RWPE2 (cell line): ENCODE measurements around the gene STAT2.

Experiments
- ATAC-seq: fragments of 200-7000 bp; cut with Tn5 transposase; 3 replicates; pipeline ENCODE4 v1.9.1; 2021; ENCODE audit warnings: low read depth
- DNase-seq: peaks from one replicate; pipeline ENCODE4 v3.0.0-alpha.2; 2020; ENCODE audit warnings: low spot score
- H3K27ac ChIP-seq: fragments of 450-650 bp; 2 replicates; pipeline ENCODE4 v1.5.1; 2017; ENCODE audit warnings: mild to moderate bottlenecking; ENCODE audit not compliant: poor library complexity, severe bottlenecking
- H3K27me3 ChIP-seq: fragments of 250-450 bp; sonication (Bioruptor Pico); 2 replicates; pipeline ENCODE4 v1.5.1; 2021; ENCODE audit warnings: mild to moderate bottlenecking, moderate library complexity; ENCODE audit not compliant: insufficient read depth, poor library complexity, severe bottlenecking
- H3K36me3 ChIP-seq: fragments of 250-450 bp; sonication (Bioruptor Pico); 2 replicates; pipeline ENCODE4 v1.5.1; 2020; ENCODE audit warnings: low read depth, mild to moderate bottlenecking, moderate library complexity
- H3K4me1 ChIP-seq: fragments of 250-450 bp; sonication (Bioruptor Pico); 2 replicates; pipeline ENCODE4 v1.5.1; 2021; ENCODE audit warnings: mild to moderate bottlenecking, moderate library complexity; ENCODE audit not compliant: insufficient read depth, poor library complexity, severe bottlenecking
- H3K4me3 ChIP-seq: fragments of 250-450 bp; sonication (Bioruptor Pico); 2 replicates; pipeline ENCODE4 v1.5.1; 2021; ENCODE audit warnings: mild to moderate bottlenecking, moderate library complexity; ENCODE audit not compliant: severe bottlenecking
- H3K9me3 ChIP-seq: fragments of 250-450 bp; sonication (Bioruptor Pico); 2 replicates; pipeline ENCODE4 v1.5.1; 2021; ENCODE audit warnings: mild to moderate bottlenecking, moderate library complexity; ENCODE audit not compliant: severe bottlenecking
- TF ChIP-seq, protein P1 (sequence below): fragments of 450-650 bp; IDR thresholded peaks from one replicate; pipeline ENCODE4 v1.5.1; 2017; ENCODE audit warnings: mild to moderate bottlenecking, moderate library complexity; ENCODE audit not compliant: poor library complexity, severe bottlenecking

Gene STAT2

DNA sequence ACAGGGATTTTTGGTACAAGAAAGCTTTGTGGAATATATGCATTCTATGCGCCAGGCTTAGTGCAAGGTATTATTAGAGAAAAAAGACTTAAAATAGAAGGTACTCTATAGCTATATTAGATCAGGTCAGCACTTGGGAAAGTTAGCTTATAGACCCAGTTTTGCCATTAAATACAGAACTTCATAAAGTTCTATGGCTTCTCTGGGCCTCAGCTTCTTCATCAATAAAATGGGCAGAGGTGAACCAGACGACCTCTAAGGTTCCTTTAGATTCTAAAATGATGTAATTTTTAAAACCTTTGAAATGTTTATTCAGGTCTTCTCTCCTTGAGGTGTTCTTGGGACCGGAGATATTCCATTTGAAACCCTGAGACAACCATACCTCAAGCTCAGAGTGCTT lies 51.2 kb downstream of the STAT2 start:
- no peak for ATAC-seq

DNA sequence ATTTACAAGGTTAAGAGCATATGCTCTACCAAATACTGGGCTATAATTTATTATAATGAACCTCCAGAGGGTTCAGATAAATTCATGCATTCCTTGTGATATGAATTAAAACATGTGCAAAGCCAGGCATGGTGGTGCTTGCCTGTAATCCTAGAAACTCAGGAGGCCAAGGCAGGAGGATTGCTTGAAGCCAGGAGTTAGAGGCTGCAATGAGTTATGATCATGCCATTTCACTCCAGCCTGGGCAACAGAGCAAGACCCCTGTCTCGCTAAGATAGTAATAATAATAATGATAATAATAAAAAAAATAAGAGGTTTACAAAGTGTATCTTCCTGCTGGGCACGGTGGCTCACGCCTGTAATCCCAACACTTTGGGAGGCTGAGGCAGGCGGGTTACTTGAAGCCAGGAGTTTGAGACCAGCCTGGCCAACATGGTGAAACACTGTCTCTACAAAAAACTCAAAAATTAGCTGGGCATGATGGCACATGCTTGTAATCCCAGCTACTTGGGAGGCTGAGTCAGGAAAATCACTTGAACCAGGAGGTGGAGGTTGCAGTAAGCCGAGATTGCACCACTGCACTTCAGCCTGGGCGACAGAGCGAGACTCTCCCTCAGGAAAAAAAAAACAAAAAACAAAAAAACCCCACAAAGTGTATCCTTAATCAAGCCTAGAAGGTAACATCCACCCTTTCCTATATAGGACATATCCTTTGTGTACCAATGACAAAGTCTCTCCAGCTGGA lies 52.5 kb downstream of the STAT2 start:
- H3K27ac ChIP-seq: no peak overlapping the region
- DNase-seq (no peak), ATAC-seq (no peak)
- no peaks in the 10 kb centered on the region for H3K9me3 ChIP-seq
- TF ChIP-seq, protein P1, sequence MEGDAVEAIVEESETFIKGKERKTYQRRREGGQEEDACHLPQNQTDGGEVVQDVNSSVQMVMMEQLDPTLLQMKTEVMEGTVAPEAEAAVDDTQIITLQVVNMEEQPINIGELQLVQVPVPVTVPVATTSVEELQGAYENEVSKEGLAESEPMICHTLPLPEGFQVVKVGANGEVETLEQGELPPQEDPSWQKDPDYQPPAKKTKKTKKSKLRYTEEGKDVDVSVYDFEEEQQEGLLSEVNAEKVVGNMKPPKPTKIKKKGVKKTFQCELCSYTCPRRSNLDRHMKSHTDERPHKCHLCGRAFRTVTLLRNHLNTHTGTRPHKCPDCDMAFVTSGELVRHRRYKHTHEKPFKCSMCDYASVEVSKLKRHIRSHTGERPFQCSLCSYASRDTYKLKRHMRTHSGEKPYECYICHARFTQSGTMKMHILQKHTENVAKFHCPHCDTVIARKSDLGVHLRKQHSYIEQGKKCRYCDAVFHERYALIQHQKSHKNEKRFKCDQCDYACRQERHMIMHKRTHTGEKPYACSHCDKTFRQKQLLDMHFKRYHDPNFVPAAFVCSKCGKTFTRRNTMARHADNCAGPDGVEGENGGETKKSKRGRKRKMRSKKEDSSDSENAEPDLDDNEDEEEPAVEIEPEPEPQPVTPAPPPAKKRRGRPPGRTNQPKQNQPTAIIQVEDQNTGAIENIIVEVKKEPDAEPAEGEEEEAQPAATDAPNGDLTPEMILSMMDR: no peak
- no peaks in the 10 kb centered on the region for H3K27me3 ChIP-seq
- H3K4me1 ChIP-seq: no peaks in the 10 kb centered on the region
- no peak overlapping the region for H3K4me3 ChIP-seq
- peaks cover 54% of the 10 kb centered on the region for H3K36me3 ChIP-seq

More for the DNA sequence above, 51.2 kb downstream of the STAT2 start:
- no peak for DNase-seq
- no peak overlapping the region for H3K4me3 ChIP-seq
- TF ChIP-seq, protein P1: no peak
- no peaks in the 10 kb centered on the region for H3K4me1 ChIP-seq
- no peaks in the 10 kb centered on the region for H3K9me3 ChIP-seq
- H3K36me3 ChIP-seq: peaks cover 62% of the 10 kb centered on the region
- no peak overlapping the region for H3K27ac ChIP-seq
- no peaks in the 10 kb centered on the region for H3K27me3 ChIP-seq

DNA sequence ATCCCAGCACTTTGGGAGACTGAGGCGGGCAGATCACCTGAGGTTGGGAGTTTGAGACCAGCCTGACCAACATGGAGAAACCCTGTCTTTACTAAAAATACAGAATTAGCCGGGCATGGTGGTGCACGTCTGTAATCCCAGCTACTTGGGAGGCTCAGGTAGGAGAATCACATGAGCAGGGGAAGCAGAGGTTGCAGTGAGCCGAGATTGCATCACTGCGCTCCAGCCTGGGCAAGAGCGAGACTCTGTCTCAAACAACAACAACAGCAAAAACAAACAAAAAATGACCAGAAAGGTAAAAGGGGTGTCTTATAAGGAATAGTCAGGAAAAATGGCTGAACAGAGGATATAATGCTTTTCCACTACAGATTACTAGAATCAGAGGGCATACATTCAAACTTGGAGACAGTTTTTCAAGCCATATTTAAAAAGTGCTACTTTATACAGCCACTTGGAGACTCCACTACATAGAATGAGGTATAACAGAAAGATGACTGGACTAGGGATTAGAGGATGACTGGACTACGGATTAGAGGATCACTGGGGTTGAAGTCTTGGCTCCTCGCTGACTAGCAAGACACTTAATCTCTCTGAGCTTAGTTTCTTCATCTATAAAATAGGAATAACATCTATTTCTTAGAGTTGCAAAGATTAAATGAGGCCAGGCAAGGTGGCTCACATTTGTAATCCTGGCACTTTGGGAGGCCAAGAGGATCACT lies 54.9 kb downstream of the STAT2 start:
- TF ChIP-seq, protein P1: no peak
- H3K9me3 ChIP-seq: no peaks in the 10 kb centered on the region
- ATAC-seq: no peak
- H3K4me1 ChIP-seq: peaks cover 4% of the 10 kb centered on the region
- no peak for DNase-seq
- no peak overlapping the region for H3K4me3 ChIP-seq
- no peaks in the 10 kb centered on the region for H3K27me3 ChIP-seq
- H3K36me3 ChIP-seq: peaks cover 41% of the 10 kb centered on the region
- H3K27ac ChIP-seq: no peak overlapping the region

DNA sequence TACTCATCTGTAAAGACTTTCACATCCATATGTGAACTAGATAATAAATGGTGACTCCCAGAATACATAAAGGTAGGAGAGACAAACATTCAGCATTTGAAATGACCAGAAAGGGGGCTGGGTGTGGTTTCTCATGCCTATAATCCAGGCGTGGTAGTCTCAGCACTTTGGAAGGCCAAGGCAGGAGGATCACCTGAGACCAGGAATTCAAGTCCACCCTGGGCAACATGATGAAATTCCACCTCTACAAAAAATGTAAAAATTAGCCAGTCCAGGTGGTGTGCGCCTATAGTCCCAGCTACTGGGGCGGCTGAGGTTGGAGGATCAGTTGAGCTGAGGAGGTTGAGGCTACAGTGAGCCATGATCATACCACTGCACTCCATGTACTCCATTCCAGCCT lies 55.6 kb downstream of the STAT2 start:
- no peak overlapping the region for H3K4me3 ChIP-seq
- no peaks in the 10 kb centered on the region for H3K27me3 ChIP-seq
- no peaks in the 10 kb centered on the region for H3K9me3 ChIP-seq
- DNase-seq (no peak), ATAC-seq (no peak)
- TF ChIP-seq, protein P1: no peak
- peaks cover 36% of the 10 kb centered on the region for H3K36me3 ChIP-seq
- no peak overlapping the region for H3K27ac ChIP-seq
- H3K4me1 ChIP-seq: peaks cover 4% of the 10 kb centered on the region
